ENCODE data around the gene PROCR.

- TF ChIP-seq, protein P1, sequence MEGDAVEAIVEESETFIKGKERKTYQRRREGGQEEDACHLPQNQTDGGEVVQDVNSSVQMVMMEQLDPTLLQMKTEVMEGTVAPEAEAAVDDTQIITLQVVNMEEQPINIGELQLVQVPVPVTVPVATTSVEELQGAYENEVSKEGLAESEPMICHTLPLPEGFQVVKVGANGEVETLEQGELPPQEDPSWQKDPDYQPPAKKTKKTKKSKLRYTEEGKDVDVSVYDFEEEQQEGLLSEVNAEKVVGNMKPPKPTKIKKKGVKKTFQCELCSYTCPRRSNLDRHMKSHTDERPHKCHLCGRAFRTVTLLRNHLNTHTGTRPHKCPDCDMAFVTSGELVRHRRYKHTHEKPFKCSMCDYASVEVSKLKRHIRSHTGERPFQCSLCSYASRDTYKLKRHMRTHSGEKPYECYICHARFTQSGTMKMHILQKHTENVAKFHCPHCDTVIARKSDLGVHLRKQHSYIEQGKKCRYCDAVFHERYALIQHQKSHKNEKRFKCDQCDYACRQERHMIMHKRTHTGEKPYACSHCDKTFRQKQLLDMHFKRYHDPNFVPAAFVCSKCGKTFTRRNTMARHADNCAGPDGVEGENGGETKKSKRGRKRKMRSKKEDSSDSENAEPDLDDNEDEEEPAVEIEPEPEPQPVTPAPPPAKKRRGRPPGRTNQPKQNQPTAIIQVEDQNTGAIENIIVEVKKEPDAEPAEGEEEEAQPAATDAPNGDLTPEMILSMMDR (IDR thresholded peaks at IDR 0.05; ENCODE audit: insufficient read depth, low read depth, low read length), result no peak
- TF ChIP-seq EZH2 (IDR thresholded peaks at IDR 0.05; ENCODE audit: insufficient read depth, low read length), result no peak
These were observed 4.3 kb downstream of the PROCR start for GRCh38 chr20:35176132-35176531.
